ENCODE results near the gene FOXA1. TPM values are rescaled to one million over a fixed set of nuclear protein-coding genes. Genes with fewer than 3 reads are reported as not detected.
A peak's percentile ranks its signal among the peaks of the same experiment; 100 is the strongest.

FOXA1 gene
- total RNA-seq, 4 donors from 2014 or later, result 27.7 to 34.4 (median 29.1) TPM

DNA sequence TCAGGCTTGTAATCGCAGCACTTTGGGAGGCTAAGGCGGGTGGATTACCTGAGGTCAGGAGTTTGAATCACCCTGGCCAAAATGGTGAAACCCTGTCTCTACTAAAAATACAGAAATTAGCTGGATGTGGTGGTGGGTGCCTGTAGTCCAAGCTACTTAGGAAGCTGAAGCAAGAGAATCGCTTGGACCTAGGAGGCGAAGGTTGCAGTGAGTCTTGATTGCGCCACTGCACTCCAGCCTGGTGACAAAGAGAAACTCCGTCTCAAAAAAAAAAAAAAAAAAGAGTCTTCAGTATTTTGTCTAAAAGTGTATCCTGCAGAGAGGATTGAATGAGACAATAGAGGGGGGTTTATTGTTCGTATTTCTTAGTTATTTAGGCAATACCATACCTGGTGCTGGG is 25.3 kb downstream of the FOXA1 start:
- no peaks in the 10 kb centered on the region for H3K27me3 ChIP-seq
- H3K4me1 ChIP-seq, result peaks cover 0 to 17% (median 0%) of the 10 kb centered on the region in 3 donors
- 85 to 86% methylated on average over 7 of the region's 7 CpGs for WGBS, 2 donors
- H3K27ac ChIP-seq, result no peak overlapping the region
- DNase-seq, result no peak
- H3K36me3 ChIP-seq, result no peaks in the 10 kb centered on the region
- no peak overlapping the region for H3K4me3 ChIP-seq
- no peaks in the 10 kb centered on the region for H3K9me3 ChIP-seq
- TF ChIP-seq POLR2A (IDR thresholded peaks at IDR 0.05) (no peak), CTCF (IDR thresholded peaks at IDR 0.05) (no peak)
- intact Hi-C loops (cut with DNase I), result no loop called here

GRCh38 chr14:37566811-37567371 is 28.2 kb downstream of the FOXA1 start:
- WGBS, 2 donors, result 22 to 37% methylated on average over 3 of the region's 3 CpGs
- H3K27me3 ChIP-seq, result no peaks in the 10 kb centered on the region
- TF ChIP-seq CTCF (IDR thresholded peaks at IDR 0.05) (no peak), POLR2A (IDR thresholded peaks at IDR 0.05) (no peak)
- intact Hi-C loops (cut with DNase I), result no loop called here
- peak overlapping the region in 1 of 4 donors; percentile 13 for H3K27ac ChIP-seq
- DNase-seq, result no peak
- no peaks in the 10 kb centered on the region for H3K9me3 ChIP-seq
- H3K4me3 ChIP-seq, result no peak overlapping the region
- H3K36me3 ChIP-seq, result no peaks in the 10 kb centered on the region
- peaks cover 0 to 17% (median 0%) of the 10 kb centered on the region in 3 donors for H3K4me1 ChIP-seq

DNA sequence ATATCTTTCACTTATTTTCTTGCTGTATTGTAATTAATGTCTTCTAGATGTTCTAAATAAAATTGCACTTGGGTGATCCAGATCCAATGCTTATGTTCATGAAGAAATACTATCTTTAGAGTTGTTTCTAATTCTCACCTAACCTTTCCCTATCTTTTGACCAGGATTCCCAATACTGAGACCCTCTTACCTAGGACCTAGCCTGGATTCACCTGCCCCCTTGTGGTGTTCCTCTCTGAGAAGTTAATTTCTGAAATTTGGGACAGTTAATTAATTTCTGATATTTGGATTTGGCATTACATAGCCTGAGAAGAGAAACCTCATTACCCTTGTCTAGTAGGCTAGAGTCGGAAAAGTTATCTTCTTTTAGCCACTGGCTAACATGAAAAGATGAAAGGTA is 29.5 kb downstream of the FOXA1 start:
- no peak overlapping the region for H3K27ac ChIP-seq
- no peaks in the 10 kb centered on the region for H3K27me3 ChIP-seq
- H3K9me3 ChIP-seq, result no peaks in the 10 kb centered on the region
- 88 to 89% methylated on average over 1 of the region's 1 CpG for WGBS, 2 donors
- H3K4me1 ChIP-seq, result peaks cover 0 to 17% (median 0%) of the 10 kb centered on the region in 3 donors
- TF ChIP-seq CTCF (IDR thresholded peaks at IDR 0.05) (peak in 1 of 6 experiments; percentile 5), POLR2A (IDR thresholded peaks at IDR 0.05) (no peak)
- no peaks in the 10 kb centered on the region for H3K36me3 ChIP-seq
- H3K4me3 ChIP-seq, result no peak overlapping the region
- DNase-seq, result no peak
- intact Hi-C loops (cut with DNase I), result no loop called here

- no peak for DNase-seq
- TF ChIP-seq POLR2A (IDR thresholded peaks at IDR 0.05), result no peak
- no peak for TF ChIP-seq CTCF (IDR thresholded peaks at IDR 0.05)
- H3K4me3 ChIP-seq, result no peak overlapping the region
- H3K36me3 ChIP-seq, result no peaks in the 10 kb centered on the region
- H3K27ac ChIP-seq, result no peak overlapping the region
- peaks cover 0 to 27% (median 0%) of the 10 kb centered on the region in 3 donors for H3K4me1 ChIP-seq
- no peaks in the 10 kb centered on the region for H3K9me3 ChIP-seq
- 75 to 86% methylated on average over 2 of the region's 2 CpGs for WGBS, 2 donors
- intact Hi-C loops (cut with DNase I), result no loop called here
- no peaks in the 10 kb centered on the region for H3K27me3 ChIP-seq
These were observed 31.9 kb downstream of the FOXA1 start for GRCh38 chr14:37563189-37563588.

- Histone ChIP-seq H3K4me1 (peaks cover 0 to 10% (median 0%) of the 10 kb centered on the region in 3 donors), H3K27me3 (no peaks in the 10 kb centered on the region), H3K9me3 (no peaks in the 10 kb centered on the region), H3K27ac (no peak overlapping the region), H3K36me3 (no peaks in the 10 kb centered on the region), H3K4me3 (no peak overlapping the region)
- 38 to 54% methylated on average over 6 of the region's 6 CpGs for WGBS, 2 donors
- intact Hi-C loops (cut with DNase I), result no loop called here
- no peak for DNase-seq
- TF ChIP-seq POLR2A (IDR thresholded peaks at IDR 0.05) (no peak), CTCF (IDR thresholded peaks at IDR 0.05) (no peak)
These were observed 35.7 kb downstream of the FOXA1 start for GRCh38 chr14:37559386-37559785.
